Effector memory CD4-positive, alpha-beta T cell (primary cell): ENCODE results near the gene TXNL4A.
A peak's percentile ranks its signal among the peaks of the same experiment; 100 is the strongest.
"Not testable (repeated sequence)": the region's sequence is repeated elsewhere in the genome, so short reads cannot be mapped to it uniquely, and the experiment has no call there.

ENCODE experiments used
- DNase-seq, 3 donors: peaks; one replicate each; pipeline ENCODE4 v3.0.0-alpha.2; 2020
- H3K27ac ChIP-seq: 2 replicates; pipeline ENCODE4 v1.7.0; 2013; ENCODE audit warnings: mild to moderate bottlenecking, low read length, moderate library complexity; ENCODE audit not compliant: insufficient read depth, poor library complexity, severe bottlenecking
- H3K27me3 ChIP-seq: replicated peaks from 2 replicates; pipeline ENCODE4 v1.7.0; 2013; ENCODE audit warnings: mild to moderate bottlenecking, low read length; ENCODE audit not compliant: insufficient read depth, control insufficient read depth, poor library complexity, severe bottlenecking
- H3K36me3 ChIP-seq: 2 replicates; pipeline ENCODE4 v1.7.0; 2013; ENCODE audit warnings: mild to moderate bottlenecking, low read length, moderate library complexity; ENCODE audit not compliant: control insufficient read depth, insufficient read depth
- H3K4me1 ChIP-seq: 2 replicates; pipeline ENCODE4 v1.7.0; 2013; ENCODE audit warnings: low read length, mild to moderate bottlenecking; ENCODE audit not compliant: control insufficient read depth, insufficient read depth, poor library complexity, severe bottlenecking
- H3K4me3 ChIP-seq: 2 replicates; pipeline ENCODE4 v1.7.0; 2013; ENCODE audit warnings: low read length, low read depth, mild to moderate bottlenecking; ENCODE audit not compliant: insufficient read depth, poor library complexity, severe bottlenecking
- H3K9me3 ChIP-seq: 2 replicates; pipeline ENCODE4 v1.7.0; 2013; ENCODE audit warnings: mild to moderate bottlenecking, low read length, moderate library complexity; ENCODE audit not compliant: control insufficient read depth
- total RNA-seq, 3 donors: gene quantifications; one replicate each; lab custom pipeline; 2026; lab: John Stamatoyannopoulos, UW

Gene TXNL4A, protein sequence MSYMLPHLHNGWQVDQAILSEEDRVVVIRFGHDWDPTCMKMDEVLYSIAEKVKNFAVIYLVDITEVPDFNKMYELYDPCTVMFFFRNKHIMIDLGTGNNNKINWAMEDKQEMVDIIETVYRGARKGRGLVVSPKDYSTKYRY
- total RNA-seq = 26.4 to 41.0 (median 33.5) reads per million in 3 donors

DNA sequence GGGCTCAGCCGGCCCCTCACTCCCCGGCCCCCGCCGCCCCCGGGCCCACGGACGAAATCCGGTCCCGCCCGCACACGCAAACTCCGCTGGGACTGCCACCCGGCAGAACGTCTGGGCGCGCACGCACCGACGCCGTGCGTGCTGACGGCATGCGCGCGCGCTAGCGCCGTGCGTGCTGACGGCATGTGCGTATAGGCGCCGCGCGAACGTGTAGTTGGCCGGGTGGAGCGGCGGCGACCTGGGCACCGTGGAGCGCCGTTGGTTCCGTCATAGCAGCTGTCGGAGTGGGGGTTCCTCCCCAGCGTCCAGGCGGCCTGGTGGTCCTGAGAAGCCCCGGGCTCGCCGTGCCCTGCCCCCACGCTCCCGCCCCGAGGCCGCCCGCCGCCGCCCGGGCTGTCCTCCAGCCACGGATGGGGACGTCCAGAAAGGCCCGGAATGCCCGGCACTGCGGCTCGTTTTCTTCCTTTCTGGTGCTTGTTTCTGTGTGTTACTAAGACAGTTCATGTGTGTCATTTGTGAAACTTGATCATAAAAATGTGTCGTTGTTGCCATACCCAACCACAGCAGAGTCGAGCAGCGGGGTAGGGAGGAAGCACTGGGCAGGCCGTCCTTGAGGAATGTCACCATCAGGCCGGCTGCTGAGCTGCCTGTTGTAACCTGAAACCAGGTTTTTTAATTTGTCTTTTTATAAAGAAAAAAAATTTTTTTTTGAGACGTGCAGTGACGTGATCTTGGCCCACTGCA lies at the start of gene TXNL4A:
TSS of gene TXNL4A (minus strand) at position 113 of the 744 bp plus-strand sequence. CDS start 171 bp downstream, outside the sequence.
- peak; percentile 65 to 74 (median 71) for DNase-seq
- Histone ChIP-seq H3K4me3 (peak within 1 kb of the TSS; percentile 82), H3K27me3 (no peaks in the 10 kb centered on the region), H3K27ac (peak within 1 kb of the TSS; percentile 91), H3K4me1 (peaks cover 10% of the 10 kb centered on the region), H3K9me3 (no peaks in the 10 kb centered on the region), H3K36me3 (peaks cover 5% of the 10 kb centered on the region)

GRCh38 chr18:80037300-80037699 lies 48.9 kb upstream of the TXNL4A start:
- Histone ChIP-seq H3K4me3 (no peak overlapping the region), H3K27me3 (no peaks in the 10 kb centered on the region), H3K4me1 (peaks cover 3% of the 10 kb centered on the region), H3K27ac (no peak overlapping the region), H3K36me3 (peaks cover 5% of the 10 kb centered on the region), H3K9me3 (no peaks in the 10 kb centered on the region)
- DNase-seq = no peak

GRCh38 chr18:80035997-80036396 lies 47.6 kb upstream of the TXNL4A start:
- Histone ChIP-seq H3K27ac (no peak overlapping the region), H3K4me1 (peaks cover 3% of the 10 kb centered on the region), H3K27me3 (no peaks in the 10 kb centered on the region), H3K36me3 (peaks cover 5% of the 10 kb centered on the region), H3K9me3 (no peaks in the 10 kb centered on the region), H3K4me3 (no peak overlapping the region)
- DNase-seq = no peak

- Histone ChIP-seq H3K9me3 (no peaks in the 10 kb centered on the region), H3K4me1 (peaks cover 3% of the 10 kb centered on the region), H3K27ac (peak overlapping the region; percentile 87), H3K4me3 (peak overlapping the region; percentile 65), H3K36me3 (peaks cover 5% of the 10 kb centered on the region), H3K27me3 (no peaks in the 10 kb centered on the region)
- no peak for DNase-seq
These were observed 46.6 kb upstream of the TXNL4A start for GRCh38 chr18:80034852-80035406.

GRCh38 chr18:80034068-80034851 lies 45.9 kb upstream of the TXNL4A start, which contains the start of gene RBFA:
Gene RBFA, plus strand, starts transcription at chr18:80034434. Its CDS starts 62 bp downstream, at chr18:80034496.
- Histone ChIP-seq H3K27me3 (no peaks in the 10 kb centered on the region), H3K36me3 (peaks cover 5% of the 10 kb centered on the region), H3K9me3 (no peaks in the 10 kb centered on the region), H3K4me3 (peak within 1 kb of the TSS; percentile 65), H3K4me1 (peaks cover 3% of the 10 kb centered on the region), H3K27ac (peak within 1 kb of the TSS; percentile 87)
- DNase-seq = peak; percentile 99 to 100 (median 99)

DNA sequence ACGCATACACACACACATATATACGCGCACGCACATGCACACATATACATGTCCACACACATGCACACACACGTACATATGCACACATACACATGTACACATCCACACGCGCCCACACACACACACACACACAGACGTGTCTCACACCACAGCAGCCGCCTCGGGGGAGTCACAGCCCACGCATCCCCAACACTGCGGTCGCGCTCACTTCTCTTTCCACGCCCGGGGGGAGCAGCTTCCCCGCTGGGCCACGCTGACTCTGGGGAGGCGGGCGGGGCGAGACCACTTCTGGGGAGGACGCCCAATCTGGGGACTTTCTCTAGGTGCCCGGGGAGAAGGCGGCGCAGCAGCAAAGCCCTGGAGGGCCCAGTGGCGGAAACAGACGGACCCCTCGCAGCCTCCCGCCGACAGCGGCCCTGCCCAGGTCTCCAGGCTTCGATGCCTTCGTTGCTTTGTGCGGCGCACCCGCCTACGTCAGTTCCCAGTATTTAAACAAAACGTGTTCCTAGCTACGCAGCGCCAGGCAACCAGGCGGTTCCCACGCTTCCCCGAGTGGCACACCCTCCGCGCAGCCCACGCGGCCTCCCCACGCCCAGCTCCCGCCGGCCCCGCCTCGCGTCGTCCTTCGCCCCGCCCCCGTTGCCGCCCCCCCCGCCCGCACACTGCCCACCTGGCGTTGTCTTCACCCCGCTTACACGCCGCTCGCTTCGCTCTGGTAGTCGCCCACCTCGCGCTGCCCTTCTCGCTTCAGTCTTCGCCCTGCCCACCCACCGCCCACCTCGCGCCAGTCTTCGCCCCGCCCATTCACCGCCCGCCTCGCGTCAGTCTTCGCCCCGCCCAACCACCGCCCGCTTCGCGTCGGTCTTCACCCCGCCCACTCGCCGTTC lies 45.1 kb upstream of the TXNL4A start:
- peak in 2 of 3 donors; percentile 64 to 71 for DNase-seq
- Histone ChIP-seq H3K27ac (peak overlapping the region; percentile 87), H3K4me3 (peak overlapping the region; percentile 48), H3K4me1 (peaks cover 3% of the 10 kb centered on the region), H3K36me3 (peaks cover 2% of the 10 kb centered on the region), H3K27me3 (no peaks in the 10 kb centered on the region), H3K9me3 (no peaks in the 10 kb centered on the region)

GRCh38 chr18:80029690-80030089 lies 41.3 kb upstream of the TXNL4A start:
- Histone ChIP-seq H3K36me3 (no peaks in the 10 kb centered on the region), H3K9me3 (peaks cover 11% of the 10 kb centered on the region), H3K27ac (no peak overlapping the region), H3K4me1 (peaks cover 3% of the 10 kb centered on the region), H3K27me3 (no peaks in the 10 kb centered on the region), H3K4me3 (no peak overlapping the region)
- DNase-seq = no peak

DNA sequence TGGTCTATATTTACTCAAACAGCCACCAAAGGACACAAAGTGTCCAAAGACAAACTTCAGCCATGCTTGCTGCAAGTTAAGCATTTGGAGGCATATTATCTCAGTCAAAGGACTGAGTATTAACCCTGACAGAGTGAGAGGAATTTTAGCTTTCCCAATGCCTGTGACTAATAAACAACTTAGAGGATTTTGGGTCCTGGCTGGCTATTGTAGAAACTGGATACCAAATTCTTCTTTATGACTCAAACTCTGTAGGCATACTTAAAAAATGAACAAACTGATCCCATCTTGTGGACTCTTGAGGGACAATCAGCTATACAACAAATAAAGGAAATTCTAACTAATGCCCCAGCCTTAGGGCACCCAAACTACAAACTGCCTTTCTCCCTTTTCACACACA lies 39.4 kb upstream of the TXNL4A start:
- H3K9me3 ChIP-seq = peaks cover 29% of the 10 kb centered on the region
- not testable (repeated sequence) for H3K27me3 ChIP-seq, DNase-seq, H3K27ac ChIP-seq, H3K4me3 ChIP-seq, H3K4me1 ChIP-seq, H3K36me3 ChIP-seq

- Histone ChIP-seq H3K4me3 (no peak overlapping the region), H3K36me3 (no peaks in the 10 kb centered on the region), H3K27me3 (no peaks in the 10 kb centered on the region), H3K4me1 (no peaks in the 10 kb centered on the region), H3K27ac (no peak overlapping the region), H3K9me3 (peaks cover 42% of the 10 kb centered on the region)
- no peak for DNase-seq
These were observed 38.0 kb upstream of the TXNL4A start for GRCh38 chr18:80026363-80026762.
